Memory B cell (primary cell): ENCODE results near the gene PDZK1.
A peak's percentile ranks its signal among the peaks of the same experiment; 100 is the strongest.
"Not testable (repeated sequence)": the region's sequence is repeated elsewhere in the genome, so short reads cannot be mapped to it uniquely, and the experiment has no call there.

Source experiments
- ATAC-seq: fragments of 150-1000 bp; cut with Tn5 transposase; 2 replicates; pipeline ENCODE4 v1.10.0; 2021; ENCODE audit warnings: low read depth, mild to moderate bottlenecking, moderate library complexity
- DNase-seq, 2 donors: peaks; one replicate each; pipeline ENCODE4 v3.0.0; 2022; ENCODE audit warnings: low spot score in 2 of 2
- H3K27ac Mint-ChIP-seq: one replicate; pipeline ENCODE4 v1.8.0; 2022; ENCODE audit warnings: mild to moderate bottlenecking, moderate library complexity, mixed read lengths
- H3K27me3 Mint-ChIP-seq: one replicate; pipeline ENCODE4 v1.8.0; 2022; ENCODE audit warnings: mixed read lengths
- H3K36me3 Mint-ChIP-seq: one replicate; pipeline ENCODE4 v1.8.0; 2022; ENCODE audit warnings: mild to moderate bottlenecking, mixed read lengths
- H3K4me1 Mint-ChIP-seq: one replicate; pipeline ENCODE4 v1.8.0; 2022; ENCODE audit warnings: mixed read lengths
- H3K4me3 Mint-ChIP-seq: one replicate; pipeline ENCODE4 v1.8.0; 2022; ENCODE audit warnings: mild to moderate bottlenecking, moderate library complexity, mixed read lengths
- H3K9me3 Mint-ChIP-seq: one replicate; pipeline ENCODE4 v1.8.0; 2022; ENCODE audit warnings: mixed read lengths

PDZK1 gene

GRCh38 chr1:145696630-145696960 is 10.6 kb downstream of the PDZK1 start:
- Mint-ChIP-seq H3K9me3 (no peaks in the 10 kb centered on the region), H3K4me3 (no peak overlapping the region), H3K27me3 (peaks cover 7% of the 10 kb centered on the region), H3K27ac (no peak overlapping the region), H3K4me1 (peaks cover 6% of the 10 kb centered on the region), H3K36me3 (no peaks in the 10 kb centered on the region)
- DNase-seq (no peak), ATAC-seq (no peak)

- H3K9me3 Mint-ChIP-seq = no peaks in the 10 kb centered on the region
- DNase-seq (no peak), ATAC-seq (no peak)
- no peak overlapping the region for H3K4me3 Mint-ChIP-seq
- no peak overlapping the region for H3K27ac Mint-ChIP-seq
- H3K36me3 Mint-ChIP-seq = no peaks in the 10 kb centered on the region
- peaks cover 6% of the 10 kb centered on the region for H3K4me1 Mint-ChIP-seq
- H3K27me3 Mint-ChIP-seq = peaks cover 7% of the 10 kb centered on the region
Observed at GRCh38 chr1:145695821-145696629, 11.1 kb downstream of the PDZK1 start.

- ATAC-seq (no peak), DNase-seq (no peak)
- Mint-ChIP-seq H3K36me3 (no peaks in the 10 kb centered on the region), H3K27ac (no peak overlapping the region), H3K4me1 (peaks cover 18% of the 10 kb centered on the region), H3K9me3 (no peaks in the 10 kb centered on the region), H3K4me3 (no peak overlapping the region), H3K27me3 (peaks cover 6% of the 10 kb centered on the region)
Observed at GRCh38 chr1:145692785-145693443, 14.3 kb downstream of the PDZK1 start.

- no peak for DNase-seq
- peaks cover 14% of the 10 kb centered on the region for H3K4me1 Mint-ChIP-seq
- peaks cover 1% of the 10 kb centered on the region for H3K36me3 Mint-ChIP-seq
- peaks cover 3% of the 10 kb centered on the region for H3K27me3 Mint-ChIP-seq
- H3K4me3 Mint-ChIP-seq = no peak overlapping the region
- peak; percentile 60 for ATAC-seq
- peak overlapping the region; percentile 32 for H3K27ac Mint-ChIP-seq
- H3K9me3 Mint-ChIP-seq = no peaks in the 10 kb centered on the region
Observed at GRCh38 chr1:145690587-145691558, 16.3 kb downstream of the PDZK1 start.

GRCh38 chr1:145689922-145690321 is 17.2 kb downstream of the PDZK1 start:
- Mint-ChIP-seq H3K4me1 (peaks cover 12% of the 10 kb centered on the region), H3K4me3 (no peak overlapping the region), H3K36me3 (peaks cover 1% of the 10 kb centered on the region), H3K9me3 (no peaks in the 10 kb centered on the region), H3K27ac (no peak overlapping the region), H3K27me3 (peaks cover 3% of the 10 kb centered on the region)
- ATAC-seq = no peak
- no peak for DNase-seq

- ATAC-seq = no peak
Observed at GRCh38 chr1:145688924-145689323, 18.2 kb downstream of the PDZK1 start.

GRCh38 chr1:145688328-145688727 is 18.8 kb downstream of the PDZK1 start:
- H3K9me3 Mint-ChIP-seq = no peaks in the 10 kb centered on the region
- no peak overlapping the region for H3K27ac Mint-ChIP-seq
- DNase-seq (no peak), ATAC-seq (no peak)
- peaks cover 12% of the 10 kb centered on the region for H3K4me1 Mint-ChIP-seq
- peaks cover 1% of the 10 kb centered on the region for H3K36me3 Mint-ChIP-seq
- no peaks in the 10 kb centered on the region for H3K27me3 Mint-ChIP-seq
- H3K4me3 Mint-ChIP-seq = no peak overlapping the region

More at GRCh38 chr1:145688924-145689323, 18.2 kb downstream of the PDZK1 start:
- Mint-ChIP-seq H3K4me1 (peaks cover 12% of the 10 kb centered on the region), H3K4me3 (no peak overlapping the region), H3K9me3 (no peaks in the 10 kb centered on the region), H3K36me3 (peaks cover 1% of the 10 kb centered on the region), H3K27me3 (no peaks in the 10 kb centered on the region), H3K27ac (no peak overlapping the region)
- no peak for DNase-seq

- not testable (repeated sequence) for H3K4me3 Mint-ChIP-seq, H3K27me3 Mint-ChIP-seq, DNase-seq, H3K9me3 Mint-ChIP-seq, H3K36me3 Mint-ChIP-seq, ATAC-seq, H3K27ac Mint-ChIP-seq
- peaks cover 12% of the 10 kb centered on the region for H3K4me1 Mint-ChIP-seq
Observed at GRCh38 chr1:145686078-145686477, 21.1 kb downstream of the PDZK1 start.

- not testable (repeated sequence) for H3K36me3 Mint-ChIP-seq, H3K9me3 Mint-ChIP-seq, H3K27me3 Mint-ChIP-seq, DNase-seq, H3K27ac Mint-ChIP-seq, H3K4me1 Mint-ChIP-seq, ATAC-seq, H3K4me3 Mint-ChIP-seq
Observed at GRCh38 chr1:145684858-145685257, 22.3 kb downstream of the PDZK1 start.

- DNase-seq, H3K27ac Mint-ChIP-seq, H3K36me3 Mint-ChIP-seq, H3K4me1 Mint-ChIP-seq, H3K9me3 Mint-ChIP-seq, H3K4me3 Mint-ChIP-seq, ATAC-seq, H3K27me3 Mint-ChIP-seq: not testable (repeated sequence)
Observed at GRCh38 chr1:145673217-145673616, 34.0 kb downstream of the PDZK1 start.

GRCh38 chr1:145670995-145671745 is 36.0 kb downstream of the PDZK1 start:
- not testable (repeated sequence) for ATAC-seq, H3K9me3 Mint-ChIP-seq, H3K4me3 Mint-ChIP-seq, H3K27ac Mint-ChIP-seq, H3K27me3 Mint-ChIP-seq, DNase-seq, H3K4me1 Mint-ChIP-seq
- H3K36me3 Mint-ChIP-seq = peaks cover 11% of the 10 kb centered on the region

- H3K9me3 Mint-ChIP-seq, DNase-seq, ATAC-seq, H3K4me1 Mint-ChIP-seq, H3K36me3 Mint-ChIP-seq, H3K27ac Mint-ChIP-seq, H3K4me3 Mint-ChIP-seq, H3K27me3 Mint-ChIP-seq: not testable (repeated sequence)
Observed at GRCh38 chr1:145665015-145665414, 42.2 kb downstream of the PDZK1 start.

GRCh38 chr1:145662502-145662901 is 44.7 kb downstream of the PDZK1 start:
- not testable (repeated sequence) for H3K27me3 Mint-ChIP-seq, H3K4me3 Mint-ChIP-seq, ATAC-seq, H3K36me3 Mint-ChIP-seq, H3K4me1 Mint-ChIP-seq, DNase-seq, H3K27ac Mint-ChIP-seq, H3K9me3 Mint-ChIP-seq
